HCT116 (cell line): ENCODE measurements around the gene C4BPB. TPM values are rescaled to one million over a fixed set of nuclear protein-coding genes. Genes with fewer than 3 reads are reported as not detected.

ENCODE experiments used
- ATAC-seq: fragments of 200-7000 bp; cut with Tn5 transposase; 2 replicates; pipeline ENCODE4 v1.9.1; 2020; ENCODE audit warnings: mild to moderate bottlenecking, moderate library complexity
- BruUV-seq: library from RNA; stranded (reverse); fragments of 400-500 nt; replicated peaks from 2 replicates; lab custom pipeline; 2021; lab: Mats Ljungman, UMichigan
- CTCF ChIA-PET: fragments of 300-600 bp; sonication (Branson Sonifier 250); formaldehyde crosslinking; loops from one replicate; lab custom pipeline; 2021; ENCODE audit warnings: antibody characterized with exemption; lab: Charles Lee
- POLR2A ChIA-PET: fragments of 300-600, 350-600 bp; sonication (Branson Sonifier 250); formaldehyde crosslinking; loops from one replicate; lab custom pipeline; 2021; ENCODE audit warnings: antibody characterized with exemption; lab: Charles Lee
- RAD21 ChIA-PET, 2 experiments: fragments of 300-600 bp; sonication (Branson Sonifier 250); formaldehyde crosslinking; loops; one replicate each; lab custom pipeline; 2023; ENCODE audit warnings: low total read pairs in 2 of 2; ENCODE audit not compliant: uncharacterized antibody in 2 of 2, unreplicated experiment in 2 of 2, low non-redundant PET in 1 of 2; lab: Charles Lee
- DNase-seq: peaks from one replicate; pipeline ENCODE4 v3.0.0-alpha.2; 2010; ENCODE audit warnings: low read depth, low spot score
- H2AFZ ChIP-seq: fragments of 200-600 bp; shearing (Covaris generic), sonication (generic); 2 replicates; pipeline ENCODE4 v1.6.1; 2017; ENCODE audit warnings: low read depth, mixed run types, mixed read lengths, antibody characterized with exemption, low read length; ENCODE audit not compliant: poor library complexity, severe bottlenecking
- H3K27ac ChIP-seq: 2 replicates; pipeline ENCODE4 v1.5.1; 2012; ENCODE audit warnings: low read depth, low read length
- H3K27me3 ChIP-seq: fragments of 200-600 bp; sonication (generic); 2 replicates; pipeline ENCODE4 v1.6.1; 2016; ENCODE audit warnings: mixed run types, low read length, mixed read lengths; ENCODE audit not compliant: insufficient read depth
- H3K36me3 ChIP-seq, 2 experiments: fragments of 200-500 bp in 1 of 2; fragments of 200-600 bp in 1 of 2; sonication (Bioruptor generic) in 1 of 2; sonication (generic) in 1 of 2; 2 replicates each; pipeline versions ENCODE4 v1.5.1 to v1.6.1; 2014 to 2016; ENCODE audit warnings: low read length in 2 of 2, inconsistent platforms in 1 of 2, mixed read lengths in 1 of 2, mixed run types in 1 of 2; ENCODE audit not compliant: insufficient read depth in 2 of 2, control insufficient read depth in 1 of 2
- H3K4me1 ChIP-seq, 2 experiments: fragments of 200-600 bp in 1 of 2; sonication (generic) in 1 of 2; 2 replicates each; pipeline versions ENCODE4 v1.5.1 to v1.6.1; 2012 to 2017; ENCODE audit warnings: low read length in 2 of 2, inconsistent platforms in 1 of 2, mild to moderate bottlenecking in 1 of 2, mixed read lengths in 1 of 2, mixed run types in 1 of 2, moderate library complexity in 1 of 2; ENCODE audit not compliant: insufficient read depth in 2 of 2, control insufficient read depth in 1 of 2
- H3K4me2 ChIP-seq: fragments of 200-600 bp; sonication (generic); 2 replicates; pipeline ENCODE4 v1.6.1; 2017; ENCODE audit warnings: mixed run types, low read length, mixed read lengths
- H3K4me3 ChIP-seq, 2 experiments: fragments of 200-600 bp in 1 of 2; sonication (generic) in 1 of 2; replicated peaks in 1 of 2; 2 replicates each; pipeline ENCODE4 v1.5.1; 2011 to 2016; ENCODE audit warnings: low read length in 2 of 2, control low read depth in 1 of 2, low read depth in 1 of 2, mild to moderate bottlenecking in 1 of 2, mixed read lengths in 1 of 2, mixed run types in 1 of 2
- H3K79me2 ChIP-seq: fragments of 200-600 bp; sonication (generic); 2 replicates; pipeline ENCODE4 v1.6.1; 2017; ENCODE audit warnings: mild to moderate bottlenecking, mixed run types, low read length, moderate library complexity, mixed read lengths; ENCODE audit not compliant: insufficient read depth
- H3K9ac ChIP-seq: fragments of 200-600 bp; sonication (generic); 2 replicates; pipeline ENCODE4 v1.6.1; 2016; ENCODE audit warnings: low read length, mixed read lengths
- H3K9me2 ChIP-seq: fragments of 200-600 bp; sonication (generic), shearing (Covaris generic); 2 replicates; pipeline ENCODE4 v1.6.1; 2017; ENCODE audit warnings: mixed run types, mild to moderate bottlenecking, moderate library complexity; ENCODE audit not compliant: insufficient read depth
- H3K9me3 ChIP-seq, 2 experiments: fragments of 200-500 bp in 1 of 2; fragments of 200-600 bp in 1 of 2; sonication (Bioruptor generic) in 1 of 2; sonication (generic) in 1 of 2; 2 replicates each; pipeline ENCODE4 v1.6.1; 2014 to 2017; ENCODE audit warnings: low read length in 2 of 2, mixed read lengths in 2 of 2, inconsistent platforms in 1 of 2, low read depth in 1 of 2, mild to moderate bottlenecking in 1 of 2, mixed run types in 1 of 2, moderate library complexity in 1 of 2; ENCODE audit not compliant: control insufficient read depth in 1 of 2, insufficient read depth in 1 of 2
- H4K20me1 ChIP-seq: fragments of 200-600 bp; sonication (generic), shearing (Covaris generic); 2 replicates; pipeline ENCODE4 v1.6.1; 2017; ENCODE audit warnings: mixed run types, mild to moderate bottlenecking, moderate library complexity; ENCODE audit not compliant: insufficient read depth
- CEBPB ChIP-seq: IDR thresholded peaks from 2 replicates; pipeline ENCODE4 v1.6.1; 2012; ENCODE audit warnings: low read depth
- EGR1 ChIP-seq: IDR thresholded peaks from 2 replicates; pipeline ENCODE4 v1.6.1; 2012; ENCODE audit warnings: low read depth
- ELF1 ChIP-seq: IDR thresholded peaks from 2 replicates; pipeline ENCODE4 v1.6.1; 2012; ENCODE audit warnings: low read depth, borderline replicate concordance
- EZH2 ChIP-seq: fragments of 200-600 bp; sonication (generic); IDR thresholded peaks from 2 replicates; pipeline ENCODE4 v1.6.1; 2017; ENCODE audit warnings: antibody characterized with exemption, mixed run types
- EZH2phosphoT487 ChIP-seq: fragments of 200-600 bp; IDR thresholded peaks from 2 replicates; pipeline ENCODE4 v1.6.1; 2018; ENCODE audit warnings: antibody characterized with exemption, borderline replicate concordance
- FOSL1 ChIP-seq: IDR thresholded peaks from 2 replicates; pipeline ENCODE4 v1.6.1; 2012; ENCODE audit warnings: low read depth
- JUND ChIP-seq: IDR thresholded peaks from 2 replicates; pipeline ENCODE4 v1.6.1; 2012
- POLR2A ChIP-seq: IDR thresholded peaks from 2 replicates; pipeline ENCODE4 v1.7.0; 2011; ENCODE audit warnings: borderline replicate concordance; ENCODE audit not compliant: insufficient read depth, insufficient read length; ENCODE audit errors: extremely low read depth
- POLR2AphosphoS5 ChIP-seq: IDR thresholded peaks from 2 replicates; pipeline ENCODE4 v1.6.1; 2011; ENCODE audit warnings: mild to moderate bottlenecking, low read depth, low read length, moderate library complexity
- RAD21 ChIP-seq: IDR thresholded peaks from 2 replicates; pipeline ENCODE4 v1.6.1; 2012; ENCODE audit warnings: low read depth, mild to moderate bottlenecking
- SIN3A ChIP-seq: IDR thresholded peaks from 2 replicates; pipeline ENCODE4 v1.6.1; 2012; ENCODE audit warnings: low read depth
- SP1 ChIP-seq: IDR thresholded peaks from 2 replicates; pipeline ENCODE4 v1.6.1; 2012; ENCODE audit warnings: low read depth
- SRF ChIP-seq: IDR thresholded peaks from 2 replicates; pipeline ENCODE4 v1.6.1; 2012; ENCODE audit warnings: low read depth
- TCF7L2 ChIP-seq: IDR thresholded peaks from 2 replicates; pipeline ENCODE4 v1.7.0; 2011; ENCODE audit warnings: borderline replicate concordance, inconsistent platforms; ENCODE audit not compliant: insufficient read depth, insufficient read length; ENCODE audit errors: extremely low read depth
- ZBTB33 ChIP-seq: IDR thresholded peaks from 2 replicates; pipeline ENCODE4 v1.6.1; 2011; ENCODE audit warnings: mild to moderate bottlenecking, low read length, moderate library complexity; ENCODE audit not compliant: insufficient replicate concordance; ENCODE audit errors: extremely low read depth
- ZFX ChIP-seq: fragments of 450-650 bp; IDR thresholded peaks from 2 replicates; pipeline ENCODE4 v1.6.1; 2017
- intact Hi-C: fragments of 100-400 bp; cut with micrococcal nuclease; formaldehyde crosslinking; loops from 2 replicates; pipeline ENCODE4 v1.10.0; 2022
- total RNA-seq: library from RNA; stranded (reverse); gene quantifications from one replicate; pipeline ENCODE4 v1.2.1, GENCODE V29; 2021; ENCODE audit not compliant: unreplicated experiment
- TF ChIP-seq, protein P1 (sequence below), 3 experiments: fragments of 200-600 bp in 1 of 3; sonication (generic) in 1 of 3; IDR thresholded peaks in 2 of 3; conservative IDR thresholded peaks in 1 of 3; 2 replicates each; pipeline ENCODE4 v1.5.1; 2012 to 2017; ENCODE audit warnings: low read depth in 2 of 3, low read length in 2 of 3, antibody characterized with exemption in 1 of 3, borderline replicate concordance in 1 of 3, control low read depth in 1 of 3, mild to moderate bottlenecking in 1 of 3, mixed read lengths in 1 of 3, mixed run types in 1 of 3, moderate library complexity in 1 of 3; ENCODE audit not compliant: insufficient read depth in 1 of 3
- TF ChIP-seq, protein P2 (sequence below): IDR thresholded peaks from 2 replicates; pipeline ENCODE4 v1.6.1; 2012; ENCODE audit warnings: low read depth
- TF ChIP-seq, protein P3 (sequence below): IDR thresholded peaks from 2 replicates; pipeline ENCODE4 v1.6.1; 2012

Gene C4BPB
- total RNA-seq, 1 experiment from 2014 or later = not detected

DNA sequence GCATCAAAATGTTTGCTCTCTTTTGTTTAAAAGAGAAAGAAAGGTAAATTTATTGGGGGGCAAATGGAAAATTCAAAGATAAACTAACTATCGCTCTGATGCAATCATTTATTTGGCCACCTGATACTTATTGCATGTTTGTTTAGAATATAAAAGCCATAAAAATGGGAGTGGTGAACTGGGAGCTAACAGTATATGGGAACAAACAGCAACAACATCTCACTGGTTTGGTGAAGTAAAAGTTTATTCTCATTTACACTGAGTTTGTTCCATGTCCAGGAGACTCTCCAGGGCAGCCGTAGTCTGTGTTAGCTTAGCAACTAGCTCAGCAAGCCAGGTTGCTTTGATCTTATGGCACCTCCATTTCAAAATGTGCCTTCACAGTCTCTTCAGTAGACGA is 35.7 kb downstream of the C4BPB start (continued):
- TF ChIP-seq SIN3A (no peak), SRF (no peak)
- TF ChIP-seq, protein P1, sequence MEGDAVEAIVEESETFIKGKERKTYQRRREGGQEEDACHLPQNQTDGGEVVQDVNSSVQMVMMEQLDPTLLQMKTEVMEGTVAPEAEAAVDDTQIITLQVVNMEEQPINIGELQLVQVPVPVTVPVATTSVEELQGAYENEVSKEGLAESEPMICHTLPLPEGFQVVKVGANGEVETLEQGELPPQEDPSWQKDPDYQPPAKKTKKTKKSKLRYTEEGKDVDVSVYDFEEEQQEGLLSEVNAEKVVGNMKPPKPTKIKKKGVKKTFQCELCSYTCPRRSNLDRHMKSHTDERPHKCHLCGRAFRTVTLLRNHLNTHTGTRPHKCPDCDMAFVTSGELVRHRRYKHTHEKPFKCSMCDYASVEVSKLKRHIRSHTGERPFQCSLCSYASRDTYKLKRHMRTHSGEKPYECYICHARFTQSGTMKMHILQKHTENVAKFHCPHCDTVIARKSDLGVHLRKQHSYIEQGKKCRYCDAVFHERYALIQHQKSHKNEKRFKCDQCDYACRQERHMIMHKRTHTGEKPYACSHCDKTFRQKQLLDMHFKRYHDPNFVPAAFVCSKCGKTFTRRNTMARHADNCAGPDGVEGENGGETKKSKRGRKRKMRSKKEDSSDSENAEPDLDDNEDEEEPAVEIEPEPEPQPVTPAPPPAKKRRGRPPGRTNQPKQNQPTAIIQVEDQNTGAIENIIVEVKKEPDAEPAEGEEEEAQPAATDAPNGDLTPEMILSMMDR (IDR thresholded peaks at IDR 0.05 in 2 of 3, conservative IDR thresholded peaks at IDR 0.05 in 1 of 3; ENCODE audit: borderline replicate concordance in 1 of 3, insufficient read depth in 1 of 3, low read depth in 2 of 3, low read length in 2 of 3) = no peak

DNA sequence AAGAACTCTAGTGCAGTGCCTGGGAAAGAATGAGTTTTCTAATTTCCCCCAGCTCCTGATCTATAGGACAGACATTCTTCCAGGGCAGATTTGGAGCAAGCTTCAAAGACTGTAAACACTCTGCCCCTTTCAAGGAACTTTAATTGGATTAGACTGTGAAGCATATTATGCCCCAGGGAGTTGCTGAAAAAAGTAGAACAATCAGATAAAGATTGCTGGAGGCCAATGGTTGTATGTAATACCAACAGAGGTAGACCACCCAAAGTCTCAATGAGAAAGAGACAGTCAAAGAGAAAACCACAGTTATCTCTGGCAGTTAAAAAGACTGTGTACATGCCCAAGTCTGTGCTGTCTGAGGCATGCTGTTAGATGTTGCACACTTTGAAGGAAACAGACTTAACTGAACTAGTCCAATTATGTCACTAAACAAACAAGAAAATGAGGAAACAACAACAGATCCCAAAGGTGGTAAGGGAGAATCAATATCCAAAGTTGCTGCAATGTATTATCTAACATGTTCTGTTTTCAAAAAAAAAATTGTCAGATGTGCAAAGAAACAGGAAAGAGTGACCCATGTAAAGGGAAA is 39.8 kb downstream of the C4BPB start:
- intact Hi-C loops = no loop called here
- no peak overlapping the region for H3K4me2 ChIP-seq
- ChIA-PET POLR2A (no interaction called here), RAD21 (no interaction called here), CTCF (no interaction called here)
- no peaks in the 10 kb centered on the region for H3K79me2 ChIP-seq
- H3K9me3 ChIP-seq = no peaks in the 10 kb centered on the region; a peak in 1 of 4 replicates
- H2AFZ ChIP-seq = no peak overlapping the region
- no peak overlapping the region for H3K27ac ChIP-seq
- no peak overlapping the region for H3K9ac ChIP-seq
- no peaks in the 10 kb centered on the region for H3K36me3 ChIP-seq
- ATAC-seq (no peak), DNase-seq (no peak)
- no peaks in the 10 kb centered on the region for H3K9me2 ChIP-seq
- no peak overlapping the region for H3K4me3 ChIP-seq
- H3K27me3 ChIP-seq = no peaks in the 10 kb centered on the region
- H3K4me1 ChIP-seq = no peaks in the 10 kb centered on the region
- no TSS peak for BruUV-seq
- H4K20me1 ChIP-seq = no peaks in the 10 kb centered on the region
- TF ChIP-seq FOSL1 (no peak), SIN3A (no peak), EGR1 (no peak), POLR2AphosphoS5 (no peak), ZFX (no peak), POLR2A (no peak), JUND (no peak), CEBPB (no peak), RAD21 (no peak), SP1 (no peak), TCF7L2 (no peak), SRF (no peak), EZH2 (no peak), ZBTB33 (no peak), EZH2phosphoT487 (no peak), ELF1 (no peak)
- TF ChIP-seq, protein P2, sequence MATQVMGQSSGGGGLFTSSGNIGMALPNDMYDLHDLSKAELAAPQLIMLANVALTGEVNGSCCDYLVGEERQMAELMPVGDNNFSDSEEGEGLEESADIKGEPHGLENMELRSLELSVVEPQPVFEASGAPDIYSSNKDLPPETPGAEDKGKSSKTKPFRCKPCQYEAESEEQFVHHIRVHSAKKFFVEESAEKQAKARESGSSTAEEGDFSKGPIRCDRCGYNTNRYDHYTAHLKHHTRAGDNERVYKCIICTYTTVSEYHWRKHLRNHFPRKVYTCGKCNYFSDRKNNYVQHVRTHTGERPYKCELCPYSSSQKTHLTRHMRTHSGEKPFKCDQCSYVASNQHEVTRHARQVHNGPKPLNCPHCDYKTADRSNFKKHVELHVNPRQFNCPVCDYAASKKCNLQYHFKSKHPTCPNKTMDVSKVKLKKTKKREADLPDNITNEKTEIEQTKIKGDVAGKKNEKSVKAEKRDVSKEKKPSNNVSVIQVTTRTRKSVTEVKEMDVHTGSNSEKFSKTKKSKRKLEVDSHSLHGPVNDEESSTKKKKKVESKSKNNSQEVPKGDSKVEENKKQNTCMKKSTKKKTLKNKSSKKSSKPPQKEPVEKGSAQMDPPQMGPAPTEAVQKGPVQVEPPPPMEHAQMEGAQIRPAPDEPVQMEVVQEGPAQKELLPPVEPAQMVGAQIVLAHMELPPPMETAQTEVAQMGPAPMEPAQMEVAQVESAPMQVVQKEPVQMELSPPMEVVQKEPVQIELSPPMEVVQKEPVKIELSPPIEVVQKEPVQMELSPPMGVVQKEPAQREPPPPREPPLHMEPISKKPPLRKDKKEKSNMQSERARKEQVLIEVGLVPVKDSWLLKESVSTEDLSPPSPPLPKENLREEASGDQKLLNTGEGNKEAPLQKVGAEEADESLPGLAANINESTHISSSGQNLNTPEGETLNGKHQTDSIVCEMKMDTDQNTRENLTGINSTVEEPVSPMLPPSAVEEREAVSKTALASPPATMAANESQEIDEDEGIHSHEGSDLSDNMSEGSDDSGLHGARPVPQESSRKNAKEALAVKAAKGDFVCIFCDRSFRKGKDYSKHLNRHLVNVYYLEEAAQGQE = no peak
- TF ChIP-seq, protein P3, sequence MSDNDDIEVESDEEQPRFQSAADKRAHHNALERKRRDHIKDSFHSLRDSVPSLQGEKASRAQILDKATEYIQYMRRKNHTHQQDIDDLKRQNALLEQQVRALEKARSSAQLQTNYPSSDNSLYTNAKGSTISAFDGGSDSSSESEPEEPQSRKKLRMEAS = no peak
